Caco-2 (cell line): ENCODE results near the gene ALPP. TPM values are rescaled to one million over a fixed set of nuclear protein-coding genes. Genes with fewer than 3 reads are reported as not detected.
"Not testable (repeated sequence)": the region's sequence is repeated elsewhere in the genome, so short reads cannot be mapped to it uniquely, and the experiment has no call there.

Experiments used
- BruUV-seq: library from RNA; stranded (reverse); fragments of 400-500 nt; replicated peaks from 2 replicates; lab custom pipeline; 2021; lab: Mats Ljungman, UMichigan
- CTCF ChIA-PET: fragments of 300-600 bp; sonication (Branson Sonifier 250); formaldehyde crosslinking; loops from one replicate; lab custom pipeline; 2022; ENCODE audit warnings: antibody characterized with exemption; lab: Charles Lee
- POLR2A ChIA-PET: fragments of 300-600 bp; sonication (Branson Sonifier 250); formaldehyde crosslinking; loops from one replicate; lab custom pipeline; 2022; ENCODE audit warnings: antibody characterized with exemption; lab: Charles Lee
- DNase-seq, 2 experiments: peaks; one replicate each; pipeline versions ENCODE4 v3.0.0 to v3.0.0-alpha.2; 2020 to 2022
- H3K27me3 ChIP-seq: replicated peaks from 2 replicates; pipeline ENCODE4 v1.6.0; 2011; ENCODE audit warnings: low read length; ENCODE audit not compliant: control insufficient read depth, insufficient read depth
- H3K36me3 ChIP-seq: 2 replicates; pipeline ENCODE4 v1.5.1; 2011; ENCODE audit warnings: low read length; ENCODE audit not compliant: control insufficient read depth, insufficient read depth
- H3K4me1 ChIP-seq: fragments of 250-450 bp; sonication (Bioruptor Pico); 2 replicates; pipeline ENCODE4 v1.5.1; 2020; ENCODE audit warnings: mild to moderate bottlenecking
- H3K4me3 ChIP-seq: 2 replicates; pipeline ENCODE4 v1.5.1; 2011; ENCODE audit warnings: low read depth, mild to moderate bottlenecking, control low read depth, low read length
- H3K9me3 ChIP-seq: fragments of 250-450 bp; sonication (Bioruptor Pico); 2 replicates; pipeline ENCODE4 v1.5.1; 2020; ENCODE audit warnings: mild to moderate bottlenecking, moderate library complexity
- H3K27ac Mint-ChIP-seq: one replicate; pipeline ENCODE4 v1.8.0; 2022; ENCODE audit warnings: mixed read lengths; ENCODE audit not compliant: unreplicated experiment
- H3K27me3 Mint-ChIP-seq: one replicate; pipeline ENCODE4 v1.8.0; 2022; ENCODE audit warnings: mixed read lengths; ENCODE audit not compliant: insufficient read depth, unreplicated experiment
- H3K36me3 Mint-ChIP-seq: one replicate; pipeline ENCODE4 v1.8.0; 2022; ENCODE audit warnings: mild to moderate bottlenecking, mixed read lengths; ENCODE audit not compliant: insufficient read depth, unreplicated experiment
- H3K4me1 Mint-ChIP-seq: one replicate; pipeline ENCODE4 v1.8.0; 2022; ENCODE audit warnings: low read depth, mixed read lengths; ENCODE audit not compliant: unreplicated experiment
- H3K4me3 Mint-ChIP-seq: one replicate; pipeline ENCODE4 v1.8.0; 2022; ENCODE audit warnings: mild to moderate bottlenecking, moderate library complexity, mixed read lengths; ENCODE audit not compliant: unreplicated experiment
- H3K9me3 Mint-ChIP-seq: one replicate; pipeline ENCODE4 v1.8.0; 2022; ENCODE audit warnings: mixed read lengths; ENCODE audit not compliant: unreplicated experiment
- intact Hi-C: fragments of 100-400 bp; cut with micrococcal nuclease; formaldehyde crosslinking; loops from one replicate; pipeline ENCODE4 v1.10.0; 2022; ENCODE audit not compliant: unreplicated experiment
- total RNA-seq: library from RNA; stranded (reverse); gene quantifications from 2 replicates; pipeline ENCODE4 v1.2.3, GENCODE V29; 2022
- TF ChIP-seq, protein P1 (sequence below), 2 experiments: fragments of 200-600 bp in 1 of 2; IDR thresholded peaks; 1 replicate in 1 of 2; 2 replicates in 1 of 2; pipeline versions ENCODE4 v1.5.1 to v1.8.0; 2011 to 2022; ENCODE audit warnings: antibody characterized with exemption in 1 of 2, control low read depth in 1 of 2, inconsistent platforms in 1 of 2, low read depth in 1 of 2, low read length in 1 of 2, mild to moderate bottlenecking in 1 of 2, moderate library complexity in 1 of 2; ENCODE audit not compliant: insufficient read depth in 1 of 2, severe bottlenecking in 1 of 2, unreplicated experiment in 1 of 2

ALPP gene
- total RNA-seq, 1 experiment from 2014 or later: 4.9 TPM

DNA sequence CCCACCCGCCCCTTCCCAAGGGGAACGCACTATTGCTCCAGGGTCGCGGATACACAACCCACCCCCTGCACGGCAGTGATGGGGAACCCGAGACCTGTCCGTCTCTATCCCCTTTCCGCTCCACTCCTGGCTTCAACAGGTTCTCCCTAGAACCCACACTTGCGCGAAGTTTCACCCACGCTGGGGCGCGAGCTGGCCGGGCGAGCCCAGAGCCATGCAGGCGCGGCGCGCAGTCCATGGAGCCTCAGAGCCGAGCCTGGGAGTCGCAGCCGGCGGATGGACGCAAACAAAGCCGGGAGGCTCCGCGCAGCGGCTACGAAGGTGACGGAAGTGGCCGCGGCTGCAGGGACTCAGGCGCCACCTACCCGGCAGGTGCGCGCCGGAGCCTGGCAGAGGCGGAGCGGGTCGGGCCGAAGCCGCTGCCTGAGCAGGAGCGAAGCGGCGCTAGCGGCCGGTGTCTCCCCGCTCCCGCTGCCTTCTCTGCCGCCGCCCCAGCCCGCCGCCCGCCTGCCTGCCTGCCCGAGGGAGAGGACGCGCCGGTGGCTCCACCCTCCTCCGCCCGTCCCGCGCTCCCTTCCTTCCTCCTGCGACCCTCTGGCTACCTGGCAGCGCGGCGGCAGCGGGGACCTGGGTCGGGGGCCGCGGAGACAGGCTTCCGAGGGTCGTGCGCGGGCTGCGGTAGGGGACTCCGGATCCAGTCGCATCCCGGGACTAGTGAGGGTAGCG lies 42.1 kb downstream of the ALPP start:
- peaks cover 4% of the 10 kb centered on the region for H3K36me3 Mint-ChIP-seq
- CTCF ChIA-PET: no interaction called here
- no peaks in the 10 kb centered on the region for H3K27me3 ChIP-seq
- H3K4me1 ChIP-seq: no peaks in the 10 kb centered on the region
- peak overlapping the region; percentile 20 for H3K4me3 ChIP-seq
- POLR2A ChIA-PET: no interaction called here
- intact Hi-C loops: loop anchor here (5.0 kb wide), 1 partner anchor 33 kb away; no protein-coding TSS in a partner anchor
- H3K9me3 ChIP-seq: no peaks in the 10 kb centered on the region
- H3K4me1 Mint-ChIP-seq: no peaks in the 10 kb centered on the region
- DNase-seq: peak; percentile 50 to 64
- BruUV-seq: no TSS peak
- H3K9me3 Mint-ChIP-seq: peaks cover 11% of the 10 kb centered on the region
- TF ChIP-seq, protein P1, sequence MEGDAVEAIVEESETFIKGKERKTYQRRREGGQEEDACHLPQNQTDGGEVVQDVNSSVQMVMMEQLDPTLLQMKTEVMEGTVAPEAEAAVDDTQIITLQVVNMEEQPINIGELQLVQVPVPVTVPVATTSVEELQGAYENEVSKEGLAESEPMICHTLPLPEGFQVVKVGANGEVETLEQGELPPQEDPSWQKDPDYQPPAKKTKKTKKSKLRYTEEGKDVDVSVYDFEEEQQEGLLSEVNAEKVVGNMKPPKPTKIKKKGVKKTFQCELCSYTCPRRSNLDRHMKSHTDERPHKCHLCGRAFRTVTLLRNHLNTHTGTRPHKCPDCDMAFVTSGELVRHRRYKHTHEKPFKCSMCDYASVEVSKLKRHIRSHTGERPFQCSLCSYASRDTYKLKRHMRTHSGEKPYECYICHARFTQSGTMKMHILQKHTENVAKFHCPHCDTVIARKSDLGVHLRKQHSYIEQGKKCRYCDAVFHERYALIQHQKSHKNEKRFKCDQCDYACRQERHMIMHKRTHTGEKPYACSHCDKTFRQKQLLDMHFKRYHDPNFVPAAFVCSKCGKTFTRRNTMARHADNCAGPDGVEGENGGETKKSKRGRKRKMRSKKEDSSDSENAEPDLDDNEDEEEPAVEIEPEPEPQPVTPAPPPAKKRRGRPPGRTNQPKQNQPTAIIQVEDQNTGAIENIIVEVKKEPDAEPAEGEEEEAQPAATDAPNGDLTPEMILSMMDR (IDR thresholded peaks at IDR 0.05; ENCODE audit: insufficient read depth in 1 of 2, low read depth in 1 of 2, low read length in 1 of 2, severe bottlenecking in 1 of 2, unreplicated experiment in 1 of 2): no peak
- no peaks in the 10 kb centered on the region for H3K27me3 Mint-ChIP-seq
- peak overlapping the region; percentile 66 for H3K4me3 Mint-ChIP-seq
- no peak overlapping the region for H3K27ac Mint-ChIP-seq
- no peaks in the 10 kb centered on the region for H3K36me3 ChIP-seq

DNA sequence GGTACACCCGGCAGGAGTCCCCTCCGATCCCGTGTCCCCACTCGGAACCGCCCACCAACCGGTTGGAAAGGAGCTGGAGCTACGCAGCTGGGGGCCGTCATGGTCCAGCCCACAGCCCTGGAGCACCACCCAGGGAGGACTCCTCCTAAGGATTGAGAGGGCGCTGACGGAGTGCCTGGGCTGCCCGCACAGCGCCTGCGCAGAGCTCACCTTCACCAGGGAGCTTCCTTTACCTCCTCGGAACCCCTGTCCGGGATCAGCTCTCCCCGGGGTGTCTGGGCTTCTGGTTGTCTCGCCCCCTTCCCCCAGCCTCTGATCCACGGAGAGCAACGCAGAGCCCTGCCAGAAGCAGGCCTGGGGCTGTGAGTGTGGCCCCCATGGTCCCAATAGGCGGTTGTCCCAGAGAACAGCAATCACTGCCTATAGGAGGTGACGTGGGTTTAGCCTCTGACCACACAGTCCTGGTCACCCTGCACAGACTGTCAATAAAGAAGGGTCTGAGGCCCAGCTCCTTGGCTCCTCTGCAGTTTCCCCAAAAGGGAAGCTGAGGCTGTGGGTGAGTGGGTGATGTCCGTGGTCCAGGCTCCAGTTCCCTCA lies 42.7 kb downstream of the ALPP start:
- Mint-ChIP-seq H3K27ac (no peak overlapping the region), H3K9me3 (peaks cover 11% of the 10 kb centered on the region), H3K27me3 (no peaks in the 10 kb centered on the region), H3K4me1 (no peaks in the 10 kb centered on the region), H3K36me3 (peaks cover 4% of the 10 kb centered on the region), H3K4me3 (no peak overlapping the region)
- CTCF ChIA-PET: no interaction called here
- no peaks in the 10 kb centered on the region for H3K36me3 ChIP-seq
- H3K27me3 ChIP-seq: no peaks in the 10 kb centered on the region
- H3K9me3 ChIP-seq: no peaks in the 10 kb centered on the region
- no peak for DNase-seq
- no TSS peak for BruUV-seq
- POLR2A ChIA-PET: no interaction called here
- no peaks in the 10 kb centered on the region for H3K4me1 ChIP-seq
- intact Hi-C loops: loop anchor here (5.0 kb wide), 1 partner anchor 34 kb away; no protein-coding TSS in a partner anchor
- TF ChIP-seq, protein P1 (IDR thresholded peaks at IDR 0.05; ENCODE audit: insufficient read depth in 1 of 2, low read depth in 1 of 2, low read length in 1 of 2, severe bottlenecking in 1 of 2, unreplicated experiment in 1 of 2): no peak
- H3K4me3 ChIP-seq: no peak overlapping the region

DNA sequence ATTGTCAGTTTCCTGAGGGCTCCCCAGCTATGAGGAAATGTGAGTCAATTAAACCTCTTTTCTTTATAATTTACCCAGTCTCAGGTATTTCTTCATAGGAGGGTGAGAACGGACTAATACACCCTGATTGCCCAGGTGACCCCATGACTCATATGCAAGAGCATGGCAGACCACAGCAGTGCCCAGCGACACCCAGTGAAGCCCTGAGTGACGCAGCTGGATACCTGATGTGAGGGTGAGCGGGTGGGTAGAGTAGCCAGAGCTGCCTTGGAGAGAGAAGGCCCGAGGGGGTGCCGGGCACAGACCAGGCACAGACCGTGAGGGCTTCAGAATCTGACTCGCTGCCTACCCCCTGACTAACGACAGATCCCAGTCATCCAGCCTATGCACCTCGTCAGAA lies 43.5 kb downstream of the ALPP start:
- peaks cover 4% of the 10 kb centered on the region for H3K36me3 Mint-ChIP-seq
- no peak for DNase-seq
- TF ChIP-seq, protein P1 (IDR thresholded peaks at IDR 0.05; ENCODE audit: insufficient read depth in 1 of 2, low read depth in 1 of 2, low read length in 1 of 2, severe bottlenecking in 1 of 2, unreplicated experiment in 1 of 2): no peak
- H3K36me3 ChIP-seq: no peaks in the 10 kb centered on the region
- no peaks in the 10 kb centered on the region for H3K4me1 Mint-ChIP-seq
- no peak overlapping the region for H3K4me3 ChIP-seq
- peaks cover 11% of the 10 kb centered on the region for H3K9me3 Mint-ChIP-seq
- no peaks in the 10 kb centered on the region for H3K9me3 ChIP-seq
- H3K27me3 ChIP-seq: no peaks in the 10 kb centered on the region
- no TSS peak for BruUV-seq
- peak overlapping the region; percentile 6 for H3K4me3 Mint-ChIP-seq
- no peak overlapping the region for H3K27ac Mint-ChIP-seq
- no peaks in the 10 kb centered on the region for H3K27me3 Mint-ChIP-seq
- POLR2A ChIA-PET: no interaction called here
- intact Hi-C loops: loop anchor here (5.0 kb wide), 1 partner anchor 35 kb away; no protein-coding TSS in a partner anchor
- CTCF ChIA-PET: no interaction called here
- H3K4me1 ChIP-seq: no peaks in the 10 kb centered on the region

DNA sequence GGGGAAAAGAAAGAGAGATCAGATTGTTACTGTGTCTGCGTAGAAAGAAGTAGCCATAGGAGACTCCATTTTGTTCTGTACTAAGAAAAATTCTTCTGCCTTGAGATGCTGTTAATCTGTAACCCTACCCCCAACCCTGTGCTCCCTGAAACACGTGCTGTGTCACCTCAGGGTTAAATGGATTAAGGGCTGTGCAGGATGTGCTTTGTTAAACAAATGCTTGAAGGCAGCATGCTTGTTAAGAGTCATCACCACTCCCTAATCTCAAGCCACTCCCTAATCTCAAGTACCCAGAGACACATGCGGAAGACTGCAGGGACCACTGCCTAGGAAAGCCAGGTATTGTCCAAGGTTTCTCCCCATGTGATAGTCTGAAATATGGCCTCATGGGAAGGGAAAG lies 44.4 kb downstream of the ALPP start:
- H3K9me3 Mint-ChIP-seq: peaks cover 11% of the 10 kb centered on the region
- H3K9me3 ChIP-seq, H3K27ac Mint-ChIP-seq, H3K36me3 Mint-ChIP-seq, CTCF ChIA-PET, H3K27me3 Mint-ChIP-seq, H3K27me3 ChIP-seq, BruUV-seq, H3K36me3 ChIP-seq, DNase-seq, H3K4me1 ChIP-seq, H3K4me1 Mint-ChIP-seq, H3K4me3 Mint-ChIP-seq, POLR2A ChIA-PET, H3K4me3 ChIP-seq: not testable (repeated sequence)
- intact Hi-C loops: loop anchor here (5.0 kb wide), 1 partner anchor 36 kb away; no protein-coding TSS in a partner anchor
